PC-3 (cell line): ENCODE measurements around the gene LHX4. TPM values are rescaled to one million over a fixed set of nuclear protein-coding genes. Genes with fewer than 3 reads are reported as not detected.

Source experiments
- ATAC-seq: fragments of 200-7000 bp; cut with Tn5 transposase; 2 replicates; pipeline ENCODE4 v1.9.1; 2020; ENCODE audit warnings: mild to moderate bottlenecking, moderate library complexity
- BruUV-seq: library from RNA; stranded (reverse); fragments of 400-500 nt; replicated peaks from 2 replicates; lab custom pipeline; 2021; lab: Mats Ljungman, UMichigan
- CTCF ChIA-PET: fragments of 300-600 bp; sonication (Branson Sonifier 250); formaldehyde crosslinking; loops from one replicate; lab custom pipeline; 2022; ENCODE audit warnings: antibody characterized with exemption; lab: Charles Lee
- POLR2A ChIA-PET: fragments of 300-600 bp; sonication (Branson Sonifier 250); formaldehyde crosslinking; loops from one replicate; lab custom pipeline; 2022; ENCODE audit warnings: antibody characterized with exemption; ENCODE audit not compliant: unreplicated experiment; lab: Charles Lee
- DNase-seq: peaks from one replicate; pipeline ENCODE4 v3.0.0-alpha.2; 2015
- H2AFZ ChIP-seq: fragments of 300-600 bp; sonication (generic); 2 replicates; pipeline ENCODE4 v1.6.0; 2016; ENCODE audit warnings: antibody characterized with exemption, low read length
- H3F3A ChIP-seq: fragments of 300-600 bp; sonication (generic); one replicate; pipeline ENCODE4 v1.6.0; 2017; ENCODE audit warnings: antibody characterized with exemption, low read length, control low read depth, mild to moderate bottlenecking; ENCODE audit not compliant: unreplicated experiment
- H3K27ac ChIP-seq: fragments of 300-600 bp; sonication (generic); 2 replicates; pipeline ENCODE4 v1.5.1; 2016; ENCODE audit warnings: mild to moderate bottlenecking, low read length
- H3K27me3 ChIP-seq: fragments of 300-600 bp; sonication (generic); 2 replicates; pipeline ENCODE4 v1.6.1; 2016; ENCODE audit warnings: low read length, mixed read lengths
- H3K36me3 ChIP-seq: fragments of 300-600 bp; sonication (generic); 2 replicates; pipeline ENCODE4 v1.6.1; 2016; ENCODE audit warnings: low read depth, mixed run types, low read length, mixed read lengths
- H3K4me1 ChIP-seq: fragments of 300-600 bp; sonication (generic); 2 replicates; pipeline ENCODE4 v1.5.1; 2016; ENCODE audit warnings: low read length; ENCODE audit not compliant: insufficient read depth
- H3K4me2 ChIP-seq: fragments of 300-600 bp; sonication (generic); 2 replicates; pipeline ENCODE4 v1.6.0; 2016; ENCODE audit warnings: low read length
- H3K4me3 ChIP-seq: fragments of 300-600 bp; sonication (generic); 2 replicates; pipeline ENCODE4 v1.5.1; 2016; ENCODE audit warnings: mild to moderate bottlenecking, low read length, mixed read lengths
- H3K79me2 ChIP-seq: fragments of 300-600 bp; sonication (generic); 2 replicates; pipeline ENCODE4 v1.6.1; 2017; ENCODE audit warnings: low read length, mixed read lengths
- H3K9ac ChIP-seq: fragments of 300-600 bp; sonication (generic); 2 replicates; pipeline ENCODE4 v1.6.0; 2016; ENCODE audit warnings: mild to moderate bottlenecking, low read length
- H3K9me2 ChIP-seq: fragments of 300-600 bp; sonication (generic); replicated peaks from 2 replicates; pipeline ENCODE4 v1.6.1; 2016; ENCODE audit warnings: mixed run types, low read length, mixed read lengths
- H3K9me3 ChIP-seq: fragments of 300-600 bp; sonication (generic); 2 replicates; pipeline ENCODE4 v1.6.1; 2016; ENCODE audit warnings: low read length, mixed read lengths
- H4K20me1 ChIP-seq: fragments of 300-600 bp; sonication (generic); 2 replicates; pipeline ENCODE4 v1.6.1; 2016; ENCODE audit warnings: low read length, mixed read lengths
- CTCF ChIP-seq: fragments of 300-600 bp; sonication (generic); conservative IDR thresholded peaks from 2 replicates; pipeline ENCODE4 v1.5.1; 2017; ENCODE audit warnings: antibody characterized with exemption, low read depth, mild to moderate bottlenecking, low read length
- EZH2 ChIP-seq: fragments of 300-600 bp; sonication (generic); IDR thresholded peaks from one replicate; pipeline ENCODE4 v1.6.1; 2017; ENCODE audit warnings: antibody characterized with exemption, mild to moderate bottlenecking, low read length; ENCODE audit not compliant: unreplicated experiment
- EZH2phosphoT487 ChIP-seq: fragments of 300-600 bp; sonication (generic); IDR thresholded peaks from 2 replicates; pipeline ENCODE4 v1.6.1; 2018; ENCODE audit warnings: mild to moderate bottlenecking, antibody characterized with exemption, low read length, borderline replicate concordance
- intact Hi-C: fragments of 100-400 bp; cut with micrococcal nuclease; formaldehyde crosslinking; loops from 2 replicates; pipeline ENCODE4 v1.9.0; 2023
- total RNA-seq: library from RNA; depleted of rRNA; stranded (reverse); fragments of >200 nt; gene quantifications from 2 replicates; pipeline ENCODE4 v1.2.3, GENCODE V29; 2014

The LHX4 gene
- total RNA-seq, 1 experiment from 2014 or later = 0.04 TPM

DNA sequence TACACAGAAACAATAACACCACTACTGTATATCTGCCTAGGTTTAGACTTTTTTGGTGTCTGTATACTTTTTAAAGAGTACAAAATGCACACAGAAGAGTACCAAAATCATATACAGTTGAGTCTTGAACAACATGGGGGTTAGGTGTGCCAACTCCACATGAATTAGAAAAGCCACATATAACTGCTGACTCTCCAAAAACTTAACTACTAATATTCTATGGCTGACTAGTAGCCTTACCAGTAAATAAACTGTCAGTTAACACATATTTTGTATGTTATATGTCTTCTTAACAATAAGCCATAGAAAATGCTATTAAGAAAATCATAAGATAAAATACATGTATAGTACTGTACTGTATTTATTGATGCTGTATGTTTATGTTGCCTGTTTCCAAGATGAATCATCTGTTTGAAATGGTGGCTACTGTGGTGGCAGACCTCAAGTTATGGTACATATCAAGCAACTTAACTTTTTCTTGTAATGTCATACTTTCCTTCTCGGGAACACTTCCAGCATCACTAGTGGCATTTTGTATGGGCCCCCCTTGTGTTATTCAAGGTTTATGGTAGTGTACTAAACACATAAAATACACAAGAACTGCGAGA lies 71.2 kb downstream of the LHX4 start:
- no peak overlapping the region for H3K9ac ChIP-seq
- intact Hi-C loops = no loop called here
- no peaks in the 10 kb centered on the region for H3K27me3 ChIP-seq
- ATAC-seq (peak; percentile 70), DNase-seq (peak; percentile 25)
- H4K20me1 ChIP-seq = no peaks in the 10 kb centered on the region
- POLR2A ChIA-PET = no interaction called here
- H3K79me2 ChIP-seq = no peaks in the 10 kb centered on the region
- H3K9me2 ChIP-seq = no peaks in the 10 kb centered on the region
- no peaks in the 10 kb centered on the region for H3K9me3 ChIP-seq
- no peak overlapping the region for H3K4me3 ChIP-seq
- H3K27ac ChIP-seq = no peak overlapping the region
- H2AFZ ChIP-seq = no peak overlapping the region
- no peak overlapping the region for H3K4me2 ChIP-seq
- TF ChIP-seq EZH2phosphoT487 (no peak), CTCF (no peak), EZH2 (no peak)
- CTCF ChIA-PET = no interaction called here
- BruUV-seq = no TSS peak
- H3K36me3 ChIP-seq = no peaks in the 10 kb centered on the region
- no peaks in the 10 kb centered on the region for H3F3A ChIP-seq
- H3K4me1 ChIP-seq = peaks cover 4% of the 10 kb centered on the region; the same call in 1 of the 2 replicates

DNA sequence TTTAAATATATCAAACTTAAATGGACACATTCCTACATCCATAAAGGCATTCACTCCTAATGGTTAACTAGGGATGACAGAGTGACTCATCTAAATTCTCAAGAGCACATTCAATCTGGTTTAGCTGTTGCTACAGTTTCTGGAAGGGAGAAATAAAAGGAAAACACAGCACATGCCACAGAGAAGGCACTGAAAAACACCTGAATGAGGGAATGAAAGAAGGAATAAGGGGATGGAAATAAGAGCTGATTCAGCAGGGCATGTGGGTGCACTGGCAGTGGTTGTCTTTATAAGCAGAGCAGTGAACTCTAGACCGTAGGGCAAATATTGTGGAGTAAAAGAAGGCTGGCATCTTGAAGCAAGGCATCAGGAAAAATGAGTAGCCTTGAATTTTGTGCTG lies 79.3 kb downstream of the LHX4 start:
- POLR2A ChIA-PET = no interaction called here

More for the DNA sequence above, 79.3 kb downstream of the LHX4 start:
- Histone ChIP-seq H3K36me3 (no peaks in the 10 kb centered on the region), H3K27ac (peak overlapping the region; percentile 41), H3K9me3 (no peaks in the 10 kb centered on the region), H3K9me2 (no peaks in the 10 kb centered on the region), H3K4me2 (0 out of 2 replicates have a peak overlapping the region, but pooled peaks have one; percentile 23), H3F3A (no peaks in the 10 kb centered on the region), H3K79me2 (no peaks in the 10 kb centered on the region), H3K4me1 (peaks cover 32% of the 10 kb centered on the region), H2AFZ (no peak overlapping the region), H4K20me1 (no peaks in the 10 kb centered on the region), H3K9ac (no peak overlapping the region), H3K4me3 (no peak overlapping the region), H3K27me3 (no peaks in the 10 kb centered on the region)
- DNase-seq = peak; percentile 50
- CTCF ChIA-PET = no interaction called here
- peak; percentile 79 for ATAC-seq
- no peak for TF ChIP-seq CTCF
- TF ChIP-seq EZH2 = no peak
- no peak for TF ChIP-seq EZH2phosphoT487
- no TSS peak for BruUV-seq
- intact Hi-C loops = no loop called here
